Memory B cell (primary cell): ENCODE results near the gene CREB3L2.
"Not testable (repeated sequence)": the region's sequence is repeated elsewhere in the genome, so short reads cannot be mapped to it uniquely, and the experiment has no call there.

Experiments
- ATAC-seq: fragments of 150-1000 bp; cut with Tn5 transposase; 2 replicates; pipeline ENCODE4 v1.10.0; 2021; ENCODE audit warnings: low read depth, mild to moderate bottlenecking, moderate library complexity
- DNase-seq, 2 donors: peaks; one replicate each; pipeline ENCODE4 v3.0.0; 2022; ENCODE audit warnings: low spot score in 2 of 2
- H3K27ac Mint-ChIP-seq: one replicate; pipeline ENCODE4 v1.8.0; 2022; ENCODE audit warnings: mild to moderate bottlenecking, moderate library complexity, mixed read lengths
- H3K27me3 Mint-ChIP-seq: one replicate; pipeline ENCODE4 v1.8.0; 2022; ENCODE audit warnings: mixed read lengths
- H3K36me3 Mint-ChIP-seq: one replicate; pipeline ENCODE4 v1.8.0; 2022; ENCODE audit warnings: mild to moderate bottlenecking, mixed read lengths
- H3K4me1 Mint-ChIP-seq: one replicate; pipeline ENCODE4 v1.8.0; 2022; ENCODE audit warnings: mixed read lengths
- H3K4me3 Mint-ChIP-seq: one replicate; pipeline ENCODE4 v1.8.0; 2022; ENCODE audit warnings: mild to moderate bottlenecking, moderate library complexity, mixed read lengths
- H3K9me3 Mint-ChIP-seq: one replicate; pipeline ENCODE4 v1.8.0; 2022; ENCODE audit warnings: mixed read lengths

CREB3L2 gene

DNA sequence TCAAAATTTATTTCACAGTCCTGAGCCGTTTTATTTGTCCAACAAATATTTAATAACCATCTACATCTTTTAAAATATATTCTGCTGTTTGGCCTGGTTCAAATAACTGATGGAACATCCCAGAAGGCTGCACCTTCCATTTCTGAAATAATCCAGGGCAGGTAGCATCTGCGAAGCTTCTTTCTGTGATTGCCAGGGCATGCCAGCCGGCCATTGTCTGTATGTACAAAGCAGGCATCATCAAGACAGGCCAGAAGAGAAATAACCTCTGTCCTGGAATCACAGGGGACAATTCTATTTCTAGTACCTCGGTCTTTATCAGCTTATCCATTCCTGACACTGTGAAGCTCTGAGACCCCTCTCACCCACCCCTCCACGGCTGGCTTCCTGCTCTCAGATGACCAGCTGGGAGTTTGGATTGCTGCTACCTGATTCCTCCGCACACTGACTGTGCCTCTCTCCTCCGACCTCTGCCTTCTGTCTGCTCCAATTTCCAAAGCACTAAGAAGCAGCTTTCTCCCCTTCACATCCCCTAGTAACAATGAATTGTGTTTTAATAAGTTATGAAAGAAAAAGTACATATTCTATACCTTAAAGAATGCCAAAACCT lies 163.1 kb downstream of the CREB3L2 start:
- H3K9me3 Mint-ChIP-seq: no peaks in the 10 kb centered on the region
- ATAC-seq: no peak

DNA sequence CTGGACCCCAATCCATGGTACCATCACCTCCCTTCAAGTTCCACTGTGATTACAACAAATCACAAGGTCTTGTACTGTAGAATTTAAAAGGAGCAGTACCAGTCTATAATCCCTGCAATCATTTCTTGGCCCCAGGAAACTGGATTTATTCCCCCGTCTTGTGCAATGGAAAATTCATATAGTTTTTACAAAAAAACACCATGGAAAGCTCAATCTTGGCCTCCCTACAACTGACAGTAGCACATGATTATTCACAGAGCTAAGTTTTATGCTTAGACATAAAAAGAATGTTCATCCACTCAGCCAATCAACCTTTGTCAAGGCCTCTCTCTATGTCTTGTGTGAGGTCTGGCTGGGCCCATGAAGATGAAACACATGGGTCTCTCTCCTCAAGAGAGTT lies 165.3 kb downstream of the CREB3L2 start:
- Mint-ChIP-seq H3K36me3 (no peaks in the 10 kb centered on the region), H3K27me3 (peaks cover 6% of the 10 kb centered on the region)

More for the DNA sequence above, 163.1 kb downstream of the CREB3L2 start:
- no peak for DNase-seq
- H3K4me3 Mint-ChIP-seq: no peak overlapping the region
- peaks cover 2% of the 10 kb centered on the region for H3K4me1 Mint-ChIP-seq
- H3K27ac Mint-ChIP-seq: no peak overlapping the region
- H3K27me3 Mint-ChIP-seq: peaks cover 12% of the 10 kb centered on the region
- no peaks in the 10 kb centered on the region for H3K36me3 Mint-ChIP-seq

DNA sequence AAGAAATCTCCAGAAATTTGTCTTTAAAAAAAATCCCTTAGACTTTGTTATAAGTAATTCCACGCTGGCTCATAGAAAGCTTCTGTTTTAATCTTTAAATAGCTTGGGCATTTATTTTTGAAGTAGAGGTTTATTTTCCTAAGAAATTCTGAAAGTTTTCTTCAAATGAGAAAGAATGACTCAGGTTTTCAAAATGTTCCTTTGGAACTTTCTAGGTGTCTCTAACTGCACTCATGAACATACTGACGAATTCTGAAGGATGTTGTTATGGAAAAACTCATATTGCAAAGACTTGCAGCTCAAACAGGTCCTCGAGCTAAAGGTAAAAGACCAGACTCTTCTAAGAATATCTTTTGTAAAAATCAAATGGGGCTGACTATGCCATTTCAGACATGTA lies 165.8 kb downstream of the CREB3L2 start:
- ATAC-seq: no peak
- Mint-ChIP-seq H3K4me1 (peaks cover 2% of the 10 kb centered on the region), H3K9me3 (no peaks in the 10 kb centered on the region), H3K27ac (no peak overlapping the region), H3K27me3 (peaks cover 4% of the 10 kb centered on the region), H3K4me3 (no peak overlapping the region), H3K36me3 (no peaks in the 10 kb centered on the region)
- DNase-seq: no peak

More for the DNA sequence above, 165.3 kb downstream of the CREB3L2 start:
- H3K4me3 Mint-ChIP-seq: no peak overlapping the region
- no peak for DNase-seq
- ATAC-seq: no peak
- no peak overlapping the region for H3K27ac Mint-ChIP-seq
- H3K9me3 Mint-ChIP-seq: no peaks in the 10 kb centered on the region
- peaks cover 2% of the 10 kb centered on the region for H3K4me1 Mint-ChIP-seq

- Mint-ChIP-seq H3K27me3 (peaks cover 4% of the 10 kb centered on the region), H3K4me3 (no peak overlapping the region), H3K36me3 (no peaks in the 10 kb centered on the region), H3K27ac (no peak overlapping the region), H3K4me1 (peaks cover 2% of the 10 kb centered on the region), H3K9me3 (no peaks in the 10 kb centered on the region)
- DNase-seq (no peak), ATAC-seq (no peak)
Observed at GRCh38 chr7:137835486-137836112, 166.3 kb downstream of the CREB3L2 start.

- Mint-ChIP-seq H3K4me3 (no peak overlapping the region), H3K4me1 (peaks cover 2% of the 10 kb centered on the region), H3K36me3 (no peaks in the 10 kb centered on the region), H3K27ac (no peak overlapping the region), H3K9me3 (no peaks in the 10 kb centered on the region), H3K27me3 (peaks cover 4% of the 10 kb centered on the region)
- ATAC-seq (no peak), DNase-seq (no peak)
Observed at GRCh38 chr7:137834552-137834951, 167.3 kb downstream of the CREB3L2 start.

DNA sequence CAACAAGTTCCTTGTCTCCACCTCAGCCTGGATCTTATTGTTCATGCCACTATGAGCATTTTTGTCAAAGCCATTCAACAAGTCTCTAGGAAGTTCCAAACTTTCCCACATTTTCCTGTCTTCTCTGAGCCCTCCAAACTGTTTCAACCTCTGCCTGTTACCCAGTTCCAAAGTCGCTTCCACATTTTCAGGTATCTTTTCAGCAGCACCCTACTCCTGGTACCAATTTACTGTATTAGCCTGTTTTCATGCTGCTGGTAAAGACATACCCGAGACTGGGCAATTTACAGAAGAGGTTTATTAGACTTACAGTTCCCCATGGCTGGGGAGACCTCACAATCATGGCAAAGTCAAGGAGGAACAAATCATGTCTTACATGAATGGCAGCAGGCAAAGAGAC lies 168.9 kb downstream of the CREB3L2 start:
- H3K27ac Mint-ChIP-seq, H3K4me1 Mint-ChIP-seq, H3K36me3 Mint-ChIP-seq, ATAC-seq, H3K27me3 Mint-ChIP-seq, H3K4me3 Mint-ChIP-seq, DNase-seq, H3K9me3 Mint-ChIP-seq: not testable (repeated sequence)

DNA sequence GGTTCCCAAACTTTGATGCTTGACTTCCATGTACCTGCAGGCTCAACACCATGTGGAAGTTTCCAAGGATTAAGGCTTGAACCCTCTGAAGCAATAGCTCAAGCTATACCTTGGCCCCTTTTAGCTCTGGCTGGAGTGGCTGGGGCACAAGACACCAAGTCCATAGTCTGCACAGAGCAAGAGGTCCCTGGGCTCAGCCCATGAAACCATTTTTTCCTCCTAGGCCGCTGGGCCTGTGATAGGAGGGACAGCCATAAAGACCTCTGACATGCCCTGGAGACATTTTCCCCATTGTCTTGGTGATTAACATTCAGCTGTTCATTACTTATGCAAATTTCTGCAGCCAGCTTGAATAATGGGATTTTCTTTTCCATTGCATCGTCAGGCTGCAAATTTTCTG lies 169.5 kb downstream of the CREB3L2 start:
- DNase-seq (no peak), ATAC-seq (no peak)
- H3K4me1 Mint-ChIP-seq: peaks cover 2% of the 10 kb centered on the region
- peaks cover 8% of the 10 kb centered on the region for H3K27me3 Mint-ChIP-seq
- no peak overlapping the region for H3K27ac Mint-ChIP-seq
- H3K9me3 Mint-ChIP-seq: no peaks in the 10 kb centered on the region
- H3K36me3 Mint-ChIP-seq: no peaks in the 10 kb centered on the region
- H3K4me3 Mint-ChIP-seq: no peak overlapping the region

GRCh38 chr7:137831555-137831954 lies 170.3 kb downstream of the CREB3L2 start:
- not testable (repeated sequence) for ATAC-seq, H3K4me3 Mint-ChIP-seq, DNase-seq, H3K27ac Mint-ChIP-seq, H3K4me1 Mint-ChIP-seq, H3K36me3 Mint-ChIP-seq, H3K9me3 Mint-ChIP-seq
- H3K27me3 Mint-ChIP-seq: peaks cover 10% of the 10 kb centered on the region

DNA sequence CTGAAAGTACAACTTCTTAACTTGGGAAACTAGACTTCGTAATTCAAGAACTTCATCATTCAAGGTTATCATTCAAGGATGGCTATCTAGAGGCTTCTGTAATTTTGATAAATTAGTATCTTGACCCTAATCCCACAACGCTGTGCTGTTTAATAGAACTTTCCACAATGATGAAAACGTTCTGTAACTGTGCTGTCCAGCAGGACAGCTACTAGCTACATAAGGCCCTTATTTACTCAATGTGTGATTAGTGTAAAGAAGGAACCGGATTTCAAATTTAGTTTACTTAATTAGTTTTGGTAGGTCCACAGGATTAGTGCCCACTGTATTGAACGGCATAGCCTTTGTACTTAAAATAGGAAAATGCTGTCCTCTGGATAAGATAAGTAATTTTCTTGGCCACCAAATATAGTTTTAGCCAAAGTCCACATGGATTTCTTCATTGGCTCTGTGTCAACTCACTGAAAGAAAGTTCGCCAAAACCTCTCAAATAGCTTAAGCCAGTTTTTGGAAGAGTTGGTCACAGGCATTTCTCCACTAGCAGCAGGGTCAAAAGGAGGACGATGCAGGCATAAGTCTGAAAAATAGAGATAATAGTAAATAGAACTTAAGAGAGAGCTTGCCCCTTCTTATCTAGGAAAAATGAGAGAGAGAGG lies 172.4 kb downstream of the CREB3L2 start:
- Mint-ChIP-seq H3K27me3 (peaks cover 10% of the 10 kb centered on the region), H3K9me3 (no peaks in the 10 kb centered on the region), H3K27ac (no peak overlapping the region), H3K4me1 (no peaks in the 10 kb centered on the region), H3K4me3 (no peak overlapping the region), H3K36me3 (no peaks in the 10 kb centered on the region)
- ATAC-seq: no peak
- DNase-seq: no peak

- H3K4me1 Mint-ChIP-seq: no peaks in the 10 kb centered on the region
- ATAC-seq (no peak), DNase-seq (no peak)
- H3K4me3 Mint-ChIP-seq: no peak overlapping the region
- H3K9me3 Mint-ChIP-seq: no peaks in the 10 kb centered on the region
- no peaks in the 10 kb centered on the region for H3K36me3 Mint-ChIP-seq
- H3K27me3 Mint-ChIP-seq: peaks cover 10% of the 10 kb centered on the region
- no peak overlapping the region for H3K27ac Mint-ChIP-seq
Observed at GRCh38 chr7:137828456-137828855, 173.4 kb downstream of the CREB3L2 start.

DNA sequence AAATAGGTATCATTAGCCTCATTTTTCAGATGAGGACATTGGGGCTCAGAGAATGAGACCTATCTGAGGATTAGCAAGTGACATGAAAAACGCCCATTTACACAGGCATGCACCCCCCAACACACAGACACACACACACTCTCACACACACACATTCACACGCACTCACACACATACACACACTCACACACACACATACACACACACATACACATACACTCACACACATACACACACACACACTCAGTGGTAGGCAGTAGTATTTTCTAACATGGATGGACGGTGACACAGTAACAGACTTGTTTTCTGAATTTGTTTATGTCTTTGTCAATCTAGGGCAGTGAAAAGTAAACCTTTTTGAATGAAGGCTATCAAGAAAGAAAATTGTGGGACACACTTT lies 176.4 kb downstream of the CREB3L2 start:
- Mint-ChIP-seq H3K4me3 (no peak overlapping the region), H3K36me3 (no peaks in the 10 kb centered on the region)

More for the DNA sequence above, 176.4 kb downstream of the CREB3L2 start:
- peaks cover 10% of the 10 kb centered on the region for H3K27me3 Mint-ChIP-seq
- H3K27ac Mint-ChIP-seq: no peak overlapping the region
- H3K9me3 Mint-ChIP-seq: no peaks in the 10 kb centered on the region
- no peaks in the 10 kb centered on the region for H3K4me1 Mint-ChIP-seq
- ATAC-seq (no peak), DNase-seq (no peak)
